Endothelial cell of umbilical vein (primary cell): ENCODE measurements around the gene DUSP28. TPM values are rescaled to one million over a fixed set of nuclear protein-coding genes. Genes with fewer than 3 reads are reported as not detected.

ENCODE experiments used
- BruUV-seq: library from RNA; stranded (reverse); fragments of 400-500 nt; replicated peaks from 2 replicates; lab custom pipeline; 2021; lab: Mats Ljungman, UMichigan
- CTCF ChIA-PET: fragments of 300-600, 350-600 bp; sonication (Branson Sonifier 250); formaldehyde crosslinking; loops from one replicate; lab custom pipeline; 2021; ENCODE audit warnings: antibody characterized with exemption, inconsistent platforms; lab: Charles Lee
- POLR2A ChIA-PET: fragments of 300-600, 350-600 bp; sonication (Branson Sonifier 250); formaldehyde crosslinking; loops from one replicate; lab custom pipeline; 2021; ENCODE audit warnings: antibody characterized with exemption, inconsistent platforms; lab: Charles Lee
- DNase-seq: peaks from one replicate; pipeline ENCODE4 v3.0.0-alpha.2; 2011; ENCODE audit warnings: low read depth, low spot score
- FAIRE-seq: peaks from 2 replicates; lab custom pipeline; 2011; peaks lifted over from hg19 to GRCh38; lab: Jason Lieb, UNC
- H2AFZ ChIP-seq: 2 replicates; pipeline ENCODE4 v1.6.0; 2012; ENCODE audit warnings: low read depth, low read length, control low read depth, inconsistent platforms
- H3K27ac ChIP-seq: 2 replicates; pipeline ENCODE4 v1.5.1; 2011; ENCODE audit warnings: low read depth, mild to moderate bottlenecking, control low read depth, low read length, moderate library complexity; ENCODE audit not compliant: insufficient read depth
- H3K27me3 ChIP-seq, 2 experiments: 2 replicates each; pipeline versions ENCODE4 v1.6.0 to v1.6.1; 2011; ENCODE audit warnings: low read length in 2 of 2, mixed read lengths in 1 of 2; ENCODE audit not compliant: control insufficient read depth in 2 of 2, insufficient read depth in 2 of 2
- H3K36me3 ChIP-seq, 2 experiments: 2 replicates in 1 of 2; 3 replicates in 1 of 2; pipeline ENCODE4 v1.5.1; 2011; ENCODE audit warnings: low read length in 2 of 2, mild to moderate bottlenecking in 1 of 2, moderate library complexity in 1 of 2; ENCODE audit not compliant: control insufficient read depth in 2 of 2, insufficient read depth in 2 of 2; ENCODE audit errors: extremely low read depth in 1 of 2
- H3K4me1 ChIP-seq: 3 replicates; pipeline ENCODE4 v1.5.1; 2011; ENCODE audit warnings: mild to moderate bottlenecking, low read length; ENCODE audit not compliant: control insufficient read depth, insufficient read depth; ENCODE audit errors: extremely low read depth
- H3K4me2 ChIP-seq: 2 replicates; pipeline ENCODE4 v1.6.1; 2011; ENCODE audit warnings: low read length, control low read depth, mixed read lengths; ENCODE audit not compliant: insufficient read depth
- H3K4me3 ChIP-seq, 3 experiments: fragments of 200-600 bp in 1 of 3; sonication (generic), shearing (Covaris generic) in 1 of 3; replicated peaks in 1 of 3; 2 replicates each; pipeline ENCODE4 v1.5.1; 2011 to 2016; ENCODE audit warnings: control low read depth in 3 of 3, low read length in 3 of 3, mild to moderate bottlenecking in 2 of 3, inconsistent platforms in 1 of 3, low read depth in 1 of 3, moderate library complexity in 1 of 3; ENCODE audit not compliant: insufficient read depth in 1 of 3
- H3K79me2 ChIP-seq: 2 replicates; pipeline ENCODE4 v1.6.0; 2012; ENCODE audit warnings: low read length, inconsistent platforms; ENCODE audit not compliant: control insufficient read depth, insufficient read depth
- H3K9ac ChIP-seq: replicated peaks from 2 replicates; pipeline ENCODE3; 2011; ENCODE audit warnings: low read length, control low read depth; ENCODE audit not compliant: insufficient read depth; ENCODE audit errors: extremely low read depth
- H3K9me1 ChIP-seq: replicated peaks from 3 replicates; pipeline ENCODE4 v1.6.0; 2011; ENCODE audit warnings: mild to moderate bottlenecking, low read length; ENCODE audit not compliant: control insufficient read depth, insufficient read depth; ENCODE audit errors: extremely low read depth
- H3K9me3 ChIP-seq: replicated peaks from 2 replicates; pipeline ENCODE4 v1.5.1; 2012; ENCODE audit warnings: low read length, inconsistent platforms; ENCODE audit not compliant: control insufficient read depth, insufficient read depth
- H4K20me1 ChIP-seq: replicated peaks from 2 replicates; pipeline ENCODE3; 2011; ENCODE audit warnings: mild to moderate bottlenecking, low read length; ENCODE audit not compliant: control insufficient read depth, insufficient read depth; ENCODE audit errors: extremely low read depth
- CTCF ChIP-seq, 2 donors: IDR thresholded peaks; 1 replicate in 1 of 2; 2 replicates in 1 of 2; pipeline ENCODE4 v1.5.1; 2011; ENCODE audit warnings: low read length in 2 of 2, mild to moderate bottlenecking in 2 of 2, moderate library complexity in 2 of 2, control low read depth in 1 of 2, inconsistent platforms in 1 of 2, low read depth in 1 of 2; ENCODE audit not compliant: insufficient read depth in 1 of 2; ENCODE audit errors: extremely low read depth in 1 of 2
- EZH2 ChIP-seq: IDR thresholded peaks from 2 replicates; pipeline ENCODE4 v1.6.1; 2012; ENCODE audit warnings: borderline replicate concordance, low read depth, mild to moderate bottlenecking, moderate library complexity, low read length, inconsistent platforms; ENCODE audit not compliant: severe bottlenecking
- FOS ChIP-seq: IDR thresholded peaks from 2 replicates; pipeline ENCODE4 v1.6.1; 2011; ENCODE audit warnings: mild to moderate bottlenecking, low read length, moderate library complexity, borderline replicate concordance; ENCODE audit not compliant: insufficient read depth
- GATA2 ChIP-seq: IDR thresholded peaks from 2 replicates; pipeline ENCODE4 v1.7.0; 2011; ENCODE audit warnings: low read depth, mild to moderate bottlenecking, moderate library complexity, mixed read lengths, low read length; ENCODE audit not compliant: insufficient read length, insufficient read depth
- JUN ChIP-seq: IDR thresholded peaks from 2 replicates; pipeline ENCODE4 v1.6.1; 2011; ENCODE audit warnings: borderline replicate concordance, low read depth; ENCODE audit not compliant: insufficient read length, insufficient read depth
- MYC ChIP-seq: IDR thresholded peaks from one replicate; pipeline ENCODE4 v1.6.1; 2011; ENCODE audit warnings: mild to moderate bottlenecking, low read depth, low read length
- POLR2A ChIP-seq: IDR thresholded peaks from 2 replicates; pipeline ENCODE4 v1.6.1; 2012; ENCODE audit warnings: low read depth, mild to moderate bottlenecking, control low read depth, low read length
- POLR2AphosphoS5 ChIP-seq: IDR thresholded peaks from 2 replicates; pipeline ENCODE4 v1.6.1; 2012; ENCODE audit warnings: low read depth, mild to moderate bottlenecking, control low read depth, low read length, moderate library complexity; ENCODE audit not compliant: insufficient read depth
- dilution Hi-C: fragments of 300-500 bp; cut with MboI; formaldehyde crosslinking; loops from one replicate; pipeline ENCODE4 v1.15.0; 2019; ENCODE audit warnings: low sequenced_read_pairs; ENCODE audit not compliant: extremely low pct_ligation_motif_present
- intact Hi-C: fragments of 100-400 bp; cut with micrococcal nuclease; formaldehyde crosslinking; loops from one replicate; pipeline ENCODE4 v1.10.0; 2022
- polyA plus RNA-seq, 4 experiments: library from polyadenylated mRNA; depleted of rRNA in 3 of 4; stranded (reverse) in 3 of 4; unstranded in 1 of 4; fragments of >200 nt; gene quantifications; 2 replicates each; pipeline versions ENCODE4 v1.2.1 to v1.2.3, GENCODE V29; 2011 to 2012; ENCODE audit warnings: missing spikeins in 1 of 4
- total RNA-seq: library from RNA; stranded (reverse); gene quantifications from 2 replicates; pipeline ENCODE4 v1.2.3, GENCODE V29; 2021
- TF ChIP-seq, protein P1 (sequence below): IDR thresholded peaks from 2 replicates; pipeline ENCODE4 v1.6.1; 2011; ENCODE audit not compliant: insufficient read depth, insufficient read length

DUSP28 gene
- total and polyA plus RNA-seq, 2 donors (not counting 3 experiments of a cell fraction or from before 2014, with no cell fraction given), result 2.2 to 4.3 TPM

GRCh38 chr2:240588006-240588655 lies 28.0 kb downstream of the DUSP28 start:
- no peak for FAIRE-seq
- Histone ChIP-seq H3K4me2 (peak overlapping the region; percentile 69), H3K4me1 (peaks cover 17% of the 10 kb centered on the region), H3K79me2 (peaks cover 58% of the 10 kb centered on the region), H3K27ac (no peak overlapping the region), H3K9ac (no peak overlapping the region), H3K36me3 (peaks cover 2 to 16% of the 10 kb centered on the region in 2 experiments), H2AFZ (no peak overlapping the region), H3K27me3 (no peaks in the 10 kb centered on the region), H4K20me1 (no peaks in the 10 kb centered on the region), H3K9me1 (no peaks in the 10 kb centered on the region), H3K9me3 (no peaks in the 10 kb centered on the region), H3K4me3 (no peak overlapping the region)
- TF ChIP-seq MYC, result no peak
- TF ChIP-seq POLR2AphosphoS5, result no peak
- TF ChIP-seq CTCF (IDR thresholded peaks at IDR 0.05; ENCODE audit: extremely low read depth in 1 of 2, insufficient read depth in 1 of 2, low read depth in 1 of 2, low read length in 2 of 2), result no peak
- TF ChIP-seq JUN, result no peak
- no peak for TF ChIP-seq EZH2
- TF ChIP-seq GATA2, result no peak
- no peak for TF ChIP-seq POLR2A
- TF ChIP-seq FOS, result no peak
- TF ChIP-seq, protein P1, sequence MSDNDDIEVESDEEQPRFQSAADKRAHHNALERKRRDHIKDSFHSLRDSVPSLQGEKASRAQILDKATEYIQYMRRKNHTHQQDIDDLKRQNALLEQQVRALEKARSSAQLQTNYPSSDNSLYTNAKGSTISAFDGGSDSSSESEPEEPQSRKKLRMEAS, result no peak
- CTCF ChIA-PET, result interaction anchor here (2.4 to 5.3 kb wide), 4 partner anchors 22 to 252 kb away, joined by 16 to 47 read pairs (median 24); partner anchors contain the start of gene ANKMY1
- no peak for DNase-seq
- intact Hi-C loops (no loop called here), dilution Hi-C loops (no loop called here)
- BruUV-seq, result no TSS peak
- POLR2A ChIA-PET, result no interaction called here
